GM12878 (cell line): Measurements from ENCODE around the gene EPM2AIP1. TPM values are rescaled to one million over a fixed set of nuclear protein-coding genes. Genes with fewer than 3 reads are reported as not detected.
A peak's percentile ranks its signal among the peaks of the same experiment; 100 is the strongest.

Experiments
- ATAC-seq: fragments of 200-7000 bp; cut with Tn5 transposase; 3 replicates; pipeline ENCODE4 v1.9.1; 2020; ENCODE audit warnings: mild to moderate bottlenecking, moderate library complexity
- BruUV-seq: library from RNA; stranded (reverse); fragments of 400-500 nt; replicated peaks from 2 replicates; lab custom pipeline; 2021; lab: Mats Ljungman, UMichigan
- CTCF ChIA-PET: fragments of 300-600 bp; sonication (Branson Sonifier 250); formaldehyde crosslinking; extraction: SDS; loops from one replicate; lab custom pipeline; 2021; ENCODE audit warnings: inconsistent platforms; lab: Yijun Ruan, JAX
- POLR2A ChIA-PET: fragments of 350-600 bp; formaldehyde crosslinking; extraction: SDS; loops from one replicate; lab custom pipeline; 2021; ENCODE audit warnings: inconsistent platforms; lab: Charles Lee
- RAD21 ChIA-PET: fragments of 300-600 bp; sonication (Branson Sonifier 250); formaldehyde crosslinking; loops from one replicate; lab custom pipeline; 2023; ENCODE audit warnings: antibody characterized with exemption; ENCODE audit not compliant: unreplicated experiment; lab: Charles Lee
- SMC1A ChIA-PET: fragments of 300-600 bp; sonication (Branson Sonifier 250); formaldehyde crosslinking; loops from one replicate; lab custom pipeline; 2023; ENCODE audit not compliant: unreplicated experiment, uncharacterized antibody; lab: Charles Lee
- DNase-seq: peaks from one replicate; pipeline ENCODE4 v3.0.0-alpha.2; 2011; ENCODE audit warnings: low read depth, low spot score
- FAIRE-seq: peaks from 3 replicates; lab custom pipeline; 2011; peaks lifted over from hg19 to GRCh38; lab: Jason Lieb, UNC
- H2AFZ ChIP-seq: 2 replicates; pipeline ENCODE4 v1.6.0; 2011; ENCODE audit warnings: low read depth, low read length, control low read depth; ENCODE audit not compliant: control insufficient read depth
- H3K27ac ChIP-seq: 2 replicates; pipeline ENCODE4 v1.5.1; 2011; ENCODE audit warnings: control low read depth; ENCODE audit not compliant: control insufficient read depth, insufficient read depth
- H3K27me3 ChIP-seq, 2 experiments: replicated peaks in 1 of 2; 2 replicates each; pipeline versions ENCODE4 v1.6.0 to v1.6.1; 2011; ENCODE audit warnings: low read length in 1 of 2; ENCODE audit not compliant: control insufficient read depth in 2 of 2, insufficient read depth in 2 of 2
- H3K36me3 ChIP-seq, 2 experiments: 2 replicates each; pipeline ENCODE4 v1.5.1; 2011; ENCODE audit warnings: low read length in 1 of 2; ENCODE audit not compliant: control insufficient read depth in 2 of 2, insufficient read depth in 2 of 2
- H3K4me1 ChIP-seq: 2 replicates; pipeline ENCODE4 v1.6.1; 2011; ENCODE audit warnings: mild to moderate bottlenecking, low read length, moderate library complexity, mixed read lengths; ENCODE audit not compliant: control insufficient read depth, insufficient read depth
- H3K4me2 ChIP-seq: 2 replicates; pipeline ENCODE4 v1.6.0; 2011; ENCODE audit warnings: control low read depth; ENCODE audit not compliant: control insufficient read depth, insufficient read depth
- H3K4me3 ChIP-seq: fragments of 200-600 bp; sonication (generic); 2 replicates; pipeline ENCODE4 v1.5.1; 2016
- H3K79me2 ChIP-seq: 2 replicates; pipeline ENCODE4 v1.6.0; 2011; ENCODE audit warnings: low read length; ENCODE audit not compliant: control insufficient read depth, insufficient read depth
- H3K9ac ChIP-seq: 2 replicates; pipeline ENCODE4 v1.8.0; 2011; ENCODE audit warnings: low read length, control low read depth, mixed read lengths; ENCODE audit not compliant: control insufficient read depth, insufficient read depth
- H3K9me3 ChIP-seq: replicated peaks from 3 replicates; pipeline ENCODE4 v1.5.1; 2011; ENCODE audit warnings: mild to moderate bottlenecking, low read length; ENCODE audit not compliant: control insufficient read depth, insufficient read depth
- H4K20me1 ChIP-seq: 2 replicates; pipeline ENCODE4 v1.6.0; 2011; ENCODE audit not compliant: control insufficient read depth, insufficient read depth
- KAT2A ChIP-seq: conservative IDR thresholded peaks from 2 replicates; pipeline ENCODE4 v1.6.1; 2011; ENCODE audit warnings: low read depth, low read length; ENCODE audit not compliant: control insufficient read depth
- LARP7 ChIP-seq: fragments of 450-650 bp; IDR thresholded peaks from 2 replicates; pipeline ENCODE4 v1.6.1; 2017; ENCODE audit warnings: mild to moderate bottlenecking
- MYB ChIP-seq: fragments of 150-350 bp; IDR thresholded peaks from 2 replicates; pipeline ENCODE4 v1.6.1; 2014; ENCODE audit warnings: mild to moderate bottlenecking, low read depth, low read length, borderline replicate concordance
- NR2C1 ChIP-seq: fragments of 450-650 bp; IDR thresholded peaks from 2 replicates; pipeline ENCODE4 v1.6.1; 2017; ENCODE audit warnings: antibody characterized with exemption, mild to moderate bottlenecking, moderate library complexity
- STAT1 ChIP-seq: fragments of 450-650 bp; conservative IDR thresholded peaks from 2 replicates; pipeline ENCODE4 v1.6.1; 2014; ENCODE audit warnings: antibody characterized with exemption, mild to moderate bottlenecking
- ZNF207 ChIP-seq: fragments of 450-650 bp; IDR thresholded peaks from 2 replicates; pipeline ENCODE4 v1.6.1; 2014; ENCODE audit warnings: antibody characterized with exemption, mild to moderate bottlenecking, borderline replicate concordance
- WGBS: methylation state at CpG from one replicate; pipeline ENCODE4 v1.1.6; 2016; ENCODE audit warnings: low lambda C conversion rate; ENCODE audit not compliant: insufficient replicate concordance, insufficient coverage; ENCODE audit errors: missing lambda C conversion rate; 5-methylcytosine and 5-hydroxymethylcytosine counted together
- in situ Hi-C: fragments of 300-500 bp; cut with MboI; formaldehyde crosslinking; loops from 9 replicates; pipeline ENCODE4 v1.14.3; 2018; ENCODE audit warnings: mixed read lengths
- intact Hi-C: fragments of 100-400 bp; cut with micrococcal nuclease; formaldehyde crosslinking; loops from one replicate; pipeline ENCODE4 v1.14.2; 2022; ENCODE audit not compliant: unreplicated experiment
- polyA plus RNA-seq, 11 experiments: library from polyadenylated mRNA; depleted of rRNA in 4 of 11; unstranded in 6 of 11; stranded (reverse) in 5 of 11; fragments of >200 nt; fragmentation: Nextera tagmentation in 4 of 11; fragmentation: Illumina TruSeq in 1 of 11; extraction: Ambion mirVana in 4 of 11; extraction: Trizol in 1 of 11; gene quantifications; 1 replicate in 1 of 11; 2 replicates in 10 of 11; pipeline versions ENCODE4 v1.2.1 to v1.2.3, GENCODE V29; 2011 to 2016; ENCODE audit warnings: inconsistent platforms in 2 of 11, missing spikeins in 2 of 11, low read depth in 1 of 11
- total RNA-seq, 4 experiments: library from RNA; depleted of rRNA in 3 of 4; stranded (reverse); fragments of >200 nt in 3 of 4; fragmentation: Illumina TruSeq in 1 of 4; extraction: Trizol in 1 of 4; gene quantifications; 2 replicates each; pipeline versions ENCODE4 v1.2.1 to v1.2.3, GENCODE V29; 2013 to 2021

Gene EPM2AIP1
- total and polyA plus RNA-seq, 10 of the 15 experiments (the other 5 are each of a cell fraction or from before 2014, with no cell fraction given) = 5.5 to 31.9 (median 21.8) TPM

DNA sequence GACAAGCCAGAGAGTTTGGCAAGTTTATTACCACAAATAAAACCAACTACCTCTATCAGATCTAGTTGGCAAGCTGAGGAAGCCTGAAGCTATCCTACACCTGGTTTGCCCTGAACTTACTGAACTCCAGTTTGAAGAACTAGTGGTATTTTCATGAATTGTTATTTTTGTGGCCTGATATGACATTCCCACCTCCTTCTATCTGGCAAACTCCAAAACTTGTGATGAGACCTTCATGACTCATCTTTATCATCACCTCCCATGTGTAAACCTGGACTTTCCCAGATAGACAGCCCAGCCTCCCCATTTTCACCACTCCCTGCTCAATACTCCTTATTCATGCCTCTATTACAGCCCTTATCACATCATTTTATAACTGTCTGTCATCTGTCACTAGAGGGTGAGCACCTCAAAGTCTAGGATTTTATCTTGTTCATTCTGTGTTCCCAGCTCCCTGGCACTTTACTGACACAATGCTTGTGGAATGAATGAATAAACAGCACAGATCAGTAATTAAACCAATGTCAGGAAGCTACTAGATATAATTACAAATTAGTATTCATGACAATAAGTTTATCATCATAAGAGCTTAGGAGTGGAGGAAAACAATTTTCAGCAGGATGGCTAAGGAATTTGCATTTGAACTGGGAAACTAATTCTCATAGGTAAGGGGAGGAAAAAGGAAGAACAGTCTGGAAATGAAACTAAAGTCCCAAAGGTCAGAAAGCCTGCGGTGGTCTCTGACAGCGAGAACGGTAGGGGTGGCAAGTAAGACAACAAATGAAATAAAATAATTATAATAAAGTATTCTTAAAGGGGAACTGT is 34.9 kb downstream of the EPM2AIP1 start:
- H3K9me3 ChIP-seq = no peaks in the 10 kb centered on the region
- BruUV-seq = no TSS peak
- ATAC-seq (peak; percentile 20; the same call in 2 of the 3 replicates), DNase-seq (no peak), FAIRE-seq (no peak)
- 5% methylated on average over 3 of the region's 3 CpGs for WGBS
- no peak overlapping the region for H3K9ac ChIP-seq
- RAD21 ChIA-PET = interaction anchor here (0.7 to 4.9 kb wide), 38 partner anchors 10 to 992 kb away, joined by 3 to 83 read pairs (median 4); partner anchors contain the start of genes EPM2AIP1, MLH1 and TRANK1
- H2AFZ ChIP-seq = no peak overlapping the region
- no peak overlapping the region for H3K27ac ChIP-seq
- H3K4me3 ChIP-seq = no peak overlapping the region
- no peaks in the 10 kb centered on the region for H3K27me3 ChIP-seq
- POLR2A ChIA-PET = interaction anchor here (0.9 to 1.2 kb wide), 6 partner anchors 22 to 383 kb away, joined by 3 to 4 read pairs (median 3); partner anchors contain the start of gene MLH1
- in situ Hi-C loops (loop anchor here (5.0 kb wide), 1 partner anchor 231 kb away; no protein-coding TSS in a partner anchor), intact Hi-C loops (loop anchor here (1.0 to 2.0 kb wide), 5 partner anchors 50 to 229 kb away; no protein-coding TSS in a partner anchor)
- TF ChIP-seq KAT2A = no peak
- no peak for TF ChIP-seq NR2C1
- no peak for TF ChIP-seq STAT1
- TF ChIP-seq LARP7 = no peak
- no peak for TF ChIP-seq ZNF207
- no peak for TF ChIP-seq MYB
- CTCF ChIA-PET = interaction anchor here (0.5 to 5.4 kb wide), 62 partner anchors 8 to 874 kb away, joined by 3 to 116 read pairs (median 5); partner anchors contain the start of genes EPM2AIP1 and TRANK1
- SMC1A ChIA-PET = interaction anchor here (0.6 to 4.5 kb wide), 48 partner anchors 8 to 256 kb away, joined by 3 to 70 read pairs (median 4); partner anchors contain the start of genes EPM2AIP1, MLH1 and TRANK1
- H3K79me2 ChIP-seq = no peaks in the 10 kb centered on the region
- no peaks in the 10 kb centered on the region for H4K20me1 ChIP-seq
- H3K4me1 ChIP-seq = no peaks in the 10 kb centered on the region
- H3K36me3 ChIP-seq = no peaks in the 10 kb centered on the region
- no peak overlapping the region for H3K4me2 ChIP-seq
